AG04449 (cell line): Measurements from ENCODE around the gene LGALS14.

Source experiments
- CTCF ChIA-PET: fragments of 350-600 bp; formaldehyde crosslinking; extraction: SDS; loops from one replicate; lab custom pipeline; 2021; ENCODE audit warnings: antibody characterized with exemption; lab: Yijun Ruan, JAX
- POLR2A ChIA-PET: fragments of 400-600, 350-600 bp; formaldehyde crosslinking; extraction: SDS; loops from one replicate; lab custom pipeline; 2020; ENCODE audit warnings: antibody characterized with exemption, inconsistent platforms; lab: Yijun Ruan, JAX
- DNase-seq: peaks from one replicate; pipeline ENCODE4 v3.0.0-alpha.2; 2010; ENCODE audit warnings: low read depth, low spot score
- H3K4me3 ChIP-seq: 2 replicates; pipeline ENCODE4 v1.5.1; 2011; ENCODE audit warnings: low read depth, mild to moderate bottlenecking, control low read depth, low read length
- CTCF ChIP-seq: IDR thresholded peaks from one replicate; pipeline ENCODE4 v1.5.1; 2011; ENCODE audit warnings: mild to moderate bottlenecking, moderate library complexity, low read length, control low read depth, inconsistent platforms; ENCODE audit not compliant: insufficient read depth; ENCODE audit errors: missing control alignments

The LGALS14 gene

DNA sequence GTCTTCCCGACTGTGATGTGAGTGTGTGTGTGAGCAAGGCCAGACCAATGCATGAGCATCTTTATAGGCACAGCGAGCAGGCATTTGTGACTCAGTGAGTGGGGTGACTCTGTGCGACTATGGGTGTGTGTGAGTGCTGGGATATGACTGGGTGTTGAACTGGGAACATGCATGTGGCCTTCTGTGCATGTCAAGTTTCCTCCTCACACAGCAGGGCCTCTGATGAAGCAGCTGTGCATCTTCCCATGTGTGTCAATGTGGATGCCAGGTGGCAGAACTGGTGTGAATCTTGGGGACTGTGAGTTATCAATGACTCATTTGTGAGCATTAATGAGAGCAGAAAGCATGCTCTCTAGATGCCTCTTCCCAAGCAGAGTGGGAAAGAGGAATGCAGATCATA is 12.1 kb upstream of the LGALS14 start:
- no peak for TF ChIP-seq CTCF
- no peak for DNase-seq
- ChIA-PET POLR2A (no interaction called here), CTCF (no interaction called here)
- no peak overlapping the region for H3K4me3 ChIP-seq

DNA sequence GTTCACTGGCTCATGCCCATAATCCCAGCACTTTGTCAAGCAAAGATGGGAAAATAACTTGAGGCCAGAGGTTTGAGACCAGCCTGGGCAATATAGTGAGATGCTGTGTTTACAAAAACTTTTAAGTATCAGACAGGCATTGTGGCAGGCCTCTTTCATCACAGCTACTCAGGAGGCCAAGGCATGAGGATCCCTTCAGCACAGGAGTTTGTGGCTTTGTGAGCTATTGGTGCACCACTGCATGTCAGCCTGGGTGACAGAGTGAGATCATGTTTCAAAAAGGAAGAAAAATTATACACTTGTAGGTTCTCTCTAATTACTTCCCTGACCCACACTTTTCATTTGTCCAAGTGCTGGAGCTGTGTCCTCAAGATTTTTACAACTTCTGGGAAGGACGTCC is 11.5 kb upstream of the LGALS14 start:
- no peak overlapping the region for H3K4me3 ChIP-seq
- no peak for TF ChIP-seq CTCF
- DNase-seq = no peak
- POLR2A ChIA-PET = no interaction called here
- CTCF ChIA-PET = no interaction called here

GRCh38 chr19:39695759-39696158 is 8.5 kb upstream of the LGALS14 start:
- DNase-seq = no peak
- no peak overlapping the region for H3K4me3 ChIP-seq
- POLR2A ChIA-PET = no interaction called here
- CTCF ChIA-PET = no interaction called here
- TF ChIP-seq CTCF = no peak

DNA sequence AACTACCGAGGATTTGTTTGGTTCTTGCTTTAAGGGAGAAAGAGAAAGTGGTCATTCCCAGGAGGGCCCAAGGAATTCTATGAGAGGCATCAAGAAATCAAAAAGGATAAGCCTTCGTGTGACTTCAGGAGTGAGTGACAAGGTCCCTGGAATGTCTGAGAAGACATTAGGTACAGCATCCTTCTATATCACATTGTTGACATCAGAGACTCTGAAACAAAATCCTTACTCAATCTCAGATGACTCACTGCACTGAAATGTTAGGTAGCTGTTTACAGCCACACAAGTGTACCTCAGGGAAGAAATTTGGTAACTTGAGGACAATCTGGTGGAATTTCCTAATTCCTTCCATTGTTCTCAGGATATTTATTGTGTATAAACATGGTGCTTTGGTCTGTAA is 7.9 kb upstream of the LGALS14 start:
- TF ChIP-seq CTCF = no peak
- DNase-seq = no peak
- no peak overlapping the region for H3K4me3 ChIP-seq
- POLR2A ChIA-PET = no interaction called here
- CTCF ChIA-PET = no interaction called here

- CTCF ChIA-PET = no interaction called here
- DNase-seq = no peak
- POLR2A ChIA-PET = no interaction called here
- H3K4me3 ChIP-seq = no peak overlapping the region
- TF ChIP-seq CTCF = no peak
Observed at GRCh38 chr19:39698535-39698934, 5.7 kb upstream of the LGALS14 start.

- TF ChIP-seq CTCF = no peak
- DNase-seq = no peak
- POLR2A ChIA-PET = no interaction called here
- H3K4me3 ChIP-seq = no peak overlapping the region
- CTCF ChIA-PET = interaction anchor here (1.2 kb wide), 1 partner anchor 29 kb away, joined by 3 read pairs; no protein-coding TSS in a partner anchor
Observed at GRCh38 chr19:39701291-39701690, 3.0 kb upstream of the LGALS14 start.
